GM23338 (cell line): ENCODE measurements around the gene KIAA0513. TPM values are rescaled to one million over a fixed set of nuclear protein-coding genes. Genes with fewer than 3 reads are reported as not detected.

Experiments used
- polyA plus RNA-seq: library from polyadenylated mRNA; unstranded; fragments of >200 nt; fragmentation: Nextera tagmentation; extraction: Ambion mirVana; gene quantifications from 2 replicates; pipeline ENCODE4 v1.2.1, GENCODE V29; 2016
- total RNA-seq: library from RNA; depleted of rRNA; stranded (reverse); fragments of >200 nt; shearing (Covaris generic); gene quantifications from 2 replicates; pipeline ENCODE4 v1.2.3, GENCODE V29; 2014; rRNA removed

KIAA0513 gene
- total and polyA plus RNA-seq, 2 experiments from 2014 or later = 2.1 to 8.7 TPM

Other genes starting within 250 kb of the KIAA0513 start
- gene CRISPLD2, start 207.8 kb upstream of the KIAA0513 start, total RNA-seq = 6.0 and 8.3 TPM in 2 replicates
- 2.1 and 2.6 TPM in 2 replicates for gene CRISPLD2, start 207.8 kb upstream of the KIAA0513 start, polyA plus RNA-seq
- gene ZDHHC7, start 16.3 kb upstream of the KIAA0513 start, total RNA-seq = 46.1 and 49.4 TPM in 2 replicates
- 9.9 and 13.1 TPM in 2 replicates for gene ZDHHC7, start 16.3 kb upstream of the KIAA0513 start, polyA plus RNA-seq
- gene CIBAR2, start 84.7 kb downstream of the KIAA0513 start, total RNA-seq = not detected in 2 replicates
- not detected in 2 replicates for gene CIBAR2, start 84.7 kb downstream of the KIAA0513 start, polyA plus RNA-seq